Activated T-cell treated with anti-CD3 and anti-CD28 coated beads, Interleukin-2, amount 50 U/mL, for 1 hour (primary cell): ENCODE measurements around the gene B4GALNT3.

Experiments
- DNase-seq: peaks from one replicate; pipeline ENCODE4 v3.0.0-alpha.2; 2020

The B4GALNT3 gene

DNA sequence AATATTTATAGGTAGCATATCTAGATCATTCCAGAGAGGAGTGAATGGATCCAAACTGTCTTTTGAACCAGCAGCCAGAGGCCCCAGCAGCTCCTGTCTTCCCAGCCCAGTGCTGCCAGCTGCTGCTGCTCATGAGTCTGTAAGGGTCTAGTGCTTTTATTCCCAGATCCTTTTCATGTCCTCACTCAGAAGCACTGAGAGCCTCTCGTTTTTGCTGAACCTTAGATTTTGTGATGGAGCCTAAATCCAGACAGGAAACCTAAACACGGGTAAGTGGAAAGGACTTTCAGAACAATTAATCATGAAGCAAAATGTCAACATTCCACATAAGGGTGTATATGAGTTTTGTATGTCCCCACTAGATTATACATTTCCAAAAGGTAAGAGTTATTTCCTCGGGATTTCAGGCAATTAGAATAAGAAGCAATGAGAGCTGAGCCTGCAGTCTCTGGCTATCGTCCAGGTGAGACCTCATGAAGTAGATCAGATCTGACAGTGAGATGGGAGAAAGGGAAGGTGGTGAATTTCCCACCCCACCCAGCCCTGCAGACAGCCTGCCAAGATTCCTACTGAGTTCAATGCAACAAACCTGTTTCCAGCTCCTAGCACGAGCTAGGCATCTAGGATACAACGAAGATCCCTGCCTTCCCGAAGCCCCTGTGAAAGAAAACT, 119.1 kb downstream of the B4GALNT3 start:
- DNase-seq: no peak

GRCh38 chr12:579420-580110, 119.8 kb downstream of the B4GALNT3 start:
- DNase-seq: no peak

DNA sequence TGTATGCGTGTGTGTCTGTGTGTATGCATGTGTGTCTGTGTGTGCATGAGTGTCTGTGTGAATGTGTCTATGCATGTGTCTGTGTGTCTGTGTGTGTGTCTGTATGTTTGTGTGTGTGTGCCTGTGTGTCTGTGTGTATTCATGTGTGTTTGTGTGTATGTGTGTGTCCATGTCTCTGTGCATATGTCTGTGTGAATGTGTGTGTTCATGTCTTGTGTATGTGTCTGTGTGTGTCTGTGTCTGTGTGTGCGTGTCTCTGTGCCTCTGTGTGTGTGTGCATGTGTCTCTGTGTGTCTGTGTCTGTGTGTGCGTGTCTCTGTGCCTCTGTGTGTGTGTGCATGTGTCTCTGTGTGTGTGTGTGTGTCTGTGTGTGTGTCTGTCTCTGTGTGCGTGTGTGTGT, 121.1 kb downstream of the B4GALNT3 start:
- DNase-seq: no peak

GRCh38 chr12:581321-581720, 121.6 kb downstream of the B4GALNT3 start:
- DNase-seq: no peak

GRCh38 chr12:581746-582145, 122.0 kb downstream of the B4GALNT3 start:
- no peak for DNase-seq

GRCh38 chr12:583251-583869, 123.6 kb downstream of the B4GALNT3 start:
- DNase-seq: no peak

DNA sequence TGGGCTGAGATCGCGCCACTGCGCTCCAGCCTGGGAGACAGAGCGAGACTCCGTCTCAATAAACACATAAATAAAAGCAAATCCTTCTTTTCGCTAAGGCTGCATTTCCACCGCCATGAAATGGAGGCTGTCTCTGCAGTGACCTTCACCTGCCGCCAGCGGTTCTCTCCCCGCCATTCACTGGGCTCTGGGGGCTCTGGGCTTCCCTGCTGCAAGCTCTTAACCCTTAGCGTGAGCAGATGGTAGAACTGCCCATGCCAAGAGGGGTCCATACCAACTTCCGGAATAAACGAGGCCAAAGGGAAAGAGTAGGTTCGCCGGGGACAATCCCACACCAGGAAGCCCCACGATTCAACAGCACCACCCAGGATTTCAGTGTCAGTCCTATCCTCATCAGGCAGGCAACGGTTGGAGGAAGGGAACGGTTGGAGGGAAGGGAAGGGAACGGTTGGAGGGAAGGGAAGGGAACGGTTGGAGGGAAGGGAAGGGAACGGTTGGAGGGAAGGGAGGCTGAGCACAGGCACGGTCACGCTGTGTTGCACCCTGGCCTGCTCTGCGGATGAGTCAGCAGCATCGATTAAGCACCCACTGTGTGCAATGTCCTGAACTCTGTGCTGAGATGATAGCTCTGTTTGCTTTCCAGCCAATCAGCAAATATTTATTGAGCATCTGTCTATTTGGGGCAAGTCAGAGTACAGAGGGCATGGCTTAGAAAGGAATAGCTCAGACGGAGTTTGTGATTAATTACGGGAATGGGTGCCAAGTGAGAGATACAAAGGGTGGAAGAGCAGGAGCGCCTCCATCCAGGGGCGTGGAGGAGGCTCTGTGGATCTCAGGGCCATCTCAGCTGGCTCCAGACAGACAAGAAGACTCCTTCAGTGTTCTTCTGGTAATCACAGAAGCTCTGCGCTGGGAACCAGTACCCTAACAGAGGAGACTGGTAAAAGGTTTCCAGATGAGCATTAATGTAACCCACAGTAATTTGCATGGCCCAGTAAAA, 125.6 kb downstream of the B4GALNT3 start:
- no peak for DNase-seq

DNA sequence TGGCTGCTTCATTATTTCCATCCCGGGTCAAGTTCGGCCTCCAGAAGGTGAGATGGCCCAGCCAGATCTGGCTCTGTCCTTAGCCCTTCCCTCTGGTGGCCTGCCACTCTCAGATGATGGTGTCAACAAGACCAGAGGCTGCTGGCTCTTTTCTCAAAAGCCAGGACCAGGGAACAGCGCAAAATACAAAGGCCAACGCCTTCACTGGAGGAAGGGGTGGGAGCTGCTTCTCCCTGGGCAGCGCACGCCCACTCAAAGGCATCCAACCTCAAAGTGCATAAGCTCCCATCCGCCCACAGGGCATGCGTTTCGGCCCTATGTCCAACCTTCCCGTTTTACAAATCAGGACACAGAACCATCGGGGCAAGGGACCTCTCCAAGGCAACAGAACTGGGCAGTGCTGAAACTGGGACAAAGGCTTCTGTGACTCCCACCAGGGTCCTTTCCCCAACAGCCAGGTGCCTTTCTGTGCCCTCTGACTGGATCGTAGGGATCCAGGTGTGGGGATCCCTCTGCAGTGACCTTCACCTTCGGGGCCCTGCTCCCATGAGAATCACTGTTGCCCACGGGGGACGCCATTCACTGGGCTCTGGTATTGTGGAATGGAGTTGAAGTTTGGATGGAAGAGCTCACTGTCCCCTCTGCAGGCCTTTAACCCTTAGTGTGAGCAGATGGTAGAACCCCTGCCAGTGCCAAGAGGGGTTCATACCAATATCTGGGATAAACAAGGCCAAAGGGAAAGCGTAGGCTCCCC, 126.8 kb downstream of the B4GALNT3 start:
- no peak for DNase-seq

GRCh38 chr12:587132-588023, 127.6 kb downstream of the B4GALNT3 start:
- DNase-seq: no peak

DNA sequence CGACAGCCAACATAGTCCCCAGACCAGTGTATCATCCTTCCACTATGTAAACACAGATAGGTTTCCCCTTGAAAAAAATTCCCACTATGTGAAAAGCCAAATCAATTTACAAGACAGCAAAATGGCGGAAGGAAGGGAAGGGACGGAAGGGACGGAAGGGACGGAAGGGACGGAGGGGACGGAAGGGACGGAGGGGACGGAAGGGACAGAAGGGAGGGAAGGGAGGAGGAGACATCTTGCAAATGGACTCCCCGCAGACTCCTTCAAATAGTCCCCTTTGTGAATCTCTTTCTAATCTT, 128.2 kb downstream of the B4GALNT3 start:
- DNase-seq: no peak

- DNase-seq: no peak
Measured at GRCh38 chr12:588646-589045, 128.9 kb downstream of the B4GALNT3 start.

DNA sequence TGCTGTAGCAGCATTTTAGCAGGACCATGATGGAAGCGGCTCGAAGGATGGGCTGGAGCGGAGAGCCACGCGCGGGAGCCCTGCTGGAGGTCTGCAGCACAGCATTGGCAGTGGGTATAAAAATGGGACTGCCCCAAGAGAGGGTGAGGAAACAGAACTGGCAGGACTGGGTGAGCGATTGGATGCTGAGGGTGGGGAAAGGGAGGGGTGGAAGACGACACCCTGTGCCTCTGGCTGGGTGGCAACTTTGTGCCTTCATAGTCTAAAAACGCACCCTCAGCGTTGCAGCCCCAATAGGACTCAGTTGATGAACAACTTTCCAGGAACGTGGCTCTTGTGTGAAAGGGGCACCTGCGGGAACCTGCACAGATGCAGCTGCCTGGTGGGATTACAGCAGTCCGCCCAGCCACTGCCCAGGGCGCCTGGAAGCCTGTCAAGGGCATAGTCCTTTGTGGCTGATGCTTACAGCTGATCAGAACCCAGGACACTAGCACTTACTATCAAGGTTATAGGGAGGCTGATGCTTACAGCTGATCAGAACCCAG, 130.5 kb downstream of the B4GALNT3 start:
- no peak for DNase-seq

DNA sequence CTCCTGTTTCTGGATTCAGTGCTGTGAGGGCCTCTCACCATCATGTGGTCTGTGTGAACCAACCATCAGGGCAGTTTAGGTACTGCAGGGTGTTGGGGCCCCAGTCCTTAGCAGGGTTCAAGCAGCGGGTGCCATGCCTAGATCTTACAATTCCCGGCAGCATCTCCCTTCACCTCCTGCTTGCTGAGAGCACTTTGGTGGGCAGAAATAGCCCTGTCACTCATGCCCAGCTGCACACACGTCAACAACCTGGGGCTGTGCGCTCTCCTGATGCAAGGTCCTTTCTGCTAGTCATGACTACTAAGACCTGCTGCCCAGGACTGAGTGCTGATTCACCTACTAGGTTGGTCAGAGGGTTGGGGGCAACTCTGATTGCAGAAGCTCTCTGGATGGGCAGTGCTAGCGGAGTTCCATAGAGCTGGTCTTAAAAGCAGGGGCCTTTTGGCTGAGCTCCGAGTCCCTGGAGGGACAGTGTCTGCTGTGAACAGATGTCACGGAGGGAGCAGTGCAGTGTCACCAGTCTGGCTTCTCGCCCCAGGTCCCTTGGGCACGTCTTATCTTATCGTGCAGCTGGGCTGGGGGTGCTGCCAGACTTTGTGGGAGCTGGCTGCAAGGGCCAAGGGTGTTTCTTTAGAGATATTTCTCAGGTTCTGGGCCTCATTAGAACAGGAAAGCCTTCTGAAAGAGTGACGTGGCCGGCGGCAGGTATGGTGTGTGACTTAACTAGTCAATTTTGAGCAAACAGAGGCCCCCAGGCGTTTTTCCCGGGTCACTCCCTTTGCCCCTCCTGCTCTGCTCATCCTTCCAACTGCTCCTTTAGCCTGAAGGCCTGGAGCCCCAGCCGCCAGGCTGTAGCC, 131.7 kb downstream of the B4GALNT3 start:
- no peak for DNase-seq

- DNase-seq: no peak
Measured at GRCh38 chr12:592024-592505, 132.3 kb downstream of the B4GALNT3 start.

DNA sequence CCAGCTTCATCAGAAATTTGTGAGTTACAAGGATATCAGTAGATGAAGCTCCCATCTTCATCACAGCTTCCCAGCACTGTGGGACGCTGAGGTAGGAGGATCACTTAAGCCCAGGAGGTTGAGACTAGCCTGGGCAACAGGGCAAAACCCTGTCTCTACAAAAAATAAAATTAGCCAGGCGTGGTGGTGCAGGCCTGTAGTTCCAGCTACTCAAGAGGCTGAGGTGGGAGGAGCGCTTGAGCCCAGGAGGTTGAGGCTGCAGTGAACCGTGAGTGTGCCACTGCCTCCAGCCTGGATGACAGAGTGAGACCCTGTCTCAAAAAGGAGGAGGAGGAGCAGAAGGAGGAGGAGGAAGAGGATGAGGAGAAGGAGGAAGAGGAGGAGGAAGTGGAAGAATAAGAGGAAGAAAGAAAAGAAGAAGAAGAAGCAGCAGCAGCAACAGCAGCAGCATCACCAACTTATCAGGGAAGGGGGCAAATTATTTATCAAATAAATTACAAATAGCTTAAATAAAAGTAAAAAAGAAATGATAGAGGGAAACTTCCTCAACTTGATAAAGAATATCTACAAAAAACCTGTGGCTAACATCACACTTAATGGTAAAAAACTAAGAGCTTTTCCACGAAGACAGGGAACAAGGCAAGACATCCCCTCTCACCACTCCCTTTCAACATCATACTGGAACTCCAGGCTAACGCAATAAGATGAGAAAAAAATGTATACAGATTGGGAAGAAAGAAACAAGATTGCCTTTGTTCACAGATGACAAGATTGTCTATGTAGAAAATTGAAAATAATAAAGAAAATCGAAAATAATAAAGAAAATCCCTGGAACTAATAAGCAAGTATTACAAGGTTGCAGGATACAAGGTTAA, 133.9 kb downstream of the B4GALNT3 start:
- no peak for DNase-seq

GRCh38 chr12:597926-598568, 138.3 kb downstream of the B4GALNT3 start:
- DNase-seq: no peak

DNA sequence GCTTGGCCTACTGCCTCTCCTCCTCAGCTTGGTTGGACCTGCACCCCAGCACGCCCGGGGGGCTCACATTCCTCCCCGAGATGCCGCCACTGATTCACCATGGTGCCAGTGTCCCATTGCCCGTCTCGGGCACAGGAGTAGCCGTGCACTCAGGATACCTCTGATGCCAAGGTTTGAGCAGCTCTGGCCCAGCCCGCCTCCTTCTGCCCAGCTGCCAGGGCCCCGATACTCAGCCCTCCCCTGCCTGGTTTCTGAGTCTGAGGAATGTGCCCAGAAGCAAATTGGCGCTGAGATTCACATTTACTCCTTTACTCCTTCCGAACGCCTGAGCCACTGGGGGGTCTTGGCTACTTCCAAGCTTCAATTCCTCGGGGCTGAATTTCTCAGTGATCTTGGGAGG, 140.0 kb downstream of the B4GALNT3 start:
- DNase-seq: no peak

DNA sequence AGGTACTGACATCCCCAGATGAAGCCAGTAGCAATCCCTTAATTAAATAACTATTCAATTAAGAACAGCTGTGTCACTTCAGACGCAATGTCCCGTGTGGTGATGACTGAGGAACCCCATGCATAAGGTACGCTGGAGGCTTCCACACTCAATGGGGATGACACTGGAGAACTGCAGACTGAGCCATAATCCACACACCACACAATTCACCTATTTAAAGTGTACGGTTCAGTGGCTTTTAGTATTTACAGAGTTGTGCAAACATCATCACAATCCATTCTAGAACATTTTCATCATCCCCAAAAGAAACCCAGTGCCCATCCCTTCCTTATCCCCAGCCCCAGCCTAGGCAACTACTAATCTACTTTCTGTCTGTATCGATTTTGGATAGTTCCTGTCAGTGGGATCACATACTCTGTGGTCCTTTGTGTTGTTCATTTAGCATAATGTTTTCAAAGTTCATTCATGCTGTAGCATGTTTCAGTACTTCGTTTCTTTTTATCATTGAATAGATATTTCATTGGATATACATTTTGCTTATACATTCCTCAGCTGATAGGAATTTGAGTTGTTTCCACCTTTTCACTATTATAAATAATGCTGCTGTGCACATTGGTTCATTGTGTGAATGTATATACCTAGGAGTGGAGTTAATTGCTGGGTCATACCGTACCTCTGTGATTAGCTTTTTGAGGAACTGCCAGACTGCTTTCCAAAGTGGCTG, 142.4 kb downstream of the B4GALNT3 start:
- DNase-seq: no peak
